HepG2 (cell line): Measurements from ENCODE around the gene VSIG8. TPM values are rescaled to one million over a fixed set of nuclear protein-coding genes. Genes with fewer than 3 reads are reported as not detected.

Source experiments
- ATAC-seq: fragments of 200-7000 bp; cut with Tn5 transposase; 3 replicates; pipeline ENCODE4 v1.9.1; 2020; ENCODE audit warnings: mild to moderate bottlenecking, moderate library complexity
- BruUV-seq: library from RNA; stranded (reverse); fragments of 400-500 nt; replicated peaks from 2 replicates; lab custom pipeline; 2021; lab: Mats Ljungman, UMichigan
- CTCF ChIA-PET: fragments of 300-600 bp; formaldehyde crosslinking; extraction: SDS; loops from one replicate; lab custom pipeline; 2021; ENCODE audit warnings: low total read pairs, inconsistent platforms, low intra/inter-chr PET ratio; lab: Yijun Ruan, JAX
- POLR2A ChIA-PET: fragments of 350-600 bp; sonication (Branson Sonifier 250); formaldehyde crosslinking; loops from one replicate; lab custom pipeline; 2020; ENCODE audit warnings: antibody characterized with exemption, inconsistent platforms; lab: Yijun Ruan, JAX
- DNase-seq: peaks from one replicate; pipeline ENCODE4 v3.0.0-alpha.2; 2015; ENCODE audit warnings: low spot score
- FAIRE-seq: peaks from 3 replicates; lab custom pipeline; 2011; peaks lifted over from hg19 to GRCh38; lab: Jason Lieb, UNC
- H2AFZ ChIP-seq: one replicate; pipeline ENCODE4 v1.6.1; 2011; ENCODE audit warnings: low read length, inconsistent platforms
- H3K27ac ChIP-seq: fragments of 300-600 bp; 3 replicates; pipeline ENCODE4 v1.8.0; 2011; ENCODE audit warnings: mixed run types, mild to moderate bottlenecking, mixed read lengths, low read length, inconsistent platforms; ENCODE audit not compliant: insufficient read depth; ENCODE audit errors: extremely low read length
- H3K27me3 ChIP-seq, 2 experiments: fragments of 200-600 bp in 1 of 2; 2 replicates in 1 of 2; 3 replicates in 1 of 2; pipeline versions ENCODE4 v1.6.0 to v1.8.0; 2011; ENCODE audit warnings: low read length in 2 of 2, mild to moderate bottlenecking in 2 of 2, moderate library complexity in 2 of 2, inconsistent platforms in 1 of 2; ENCODE audit not compliant: insufficient read depth in 2 of 2, control insufficient read depth in 1 of 2
- H3K36me3 ChIP-seq, 2 experiments: fragments of 200-600 bp in 1 of 2; replicated peaks in 1 of 2; 2 replicates in 1 of 2; 3 replicates in 1 of 2; pipeline versions ENCODE4 v1.5.1 to v1.8.0; 2011; ENCODE audit warnings: low read length in 2 of 2, inconsistent platforms in 1 of 2; ENCODE audit not compliant: insufficient read depth in 2 of 2, control insufficient read depth in 1 of 2
- H3K4me1 ChIP-seq: 2 replicates; pipeline ENCODE4 v1.5.1; 2012; ENCODE audit warnings: low read length, inconsistent platforms; ENCODE audit not compliant: insufficient read depth
- H3K4me2 ChIP-seq: 2 replicates; pipeline ENCODE4 v1.6.0; 2011; ENCODE audit warnings: low read depth, low read length, inconsistent platforms
- H3K4me3 ChIP-seq, 3 experiments: fragments of 200-600 bp in 1 of 3; sonication (generic), shearing (Covaris generic) in 1 of 3; replicated peaks in 1 of 3; 2 replicates each; pipeline ENCODE4 v1.5.1; 2011 to 2016; ENCODE audit warnings: low read length in 3 of 3, inconsistent platforms in 2 of 3, low read depth in 2 of 3, mild to moderate bottlenecking in 2 of 3, control low read depth in 1 of 3, mixed read lengths in 1 of 3; ENCODE audit not compliant: insufficient read depth in 1 of 3
- H3K79me2 ChIP-seq: one replicate; pipeline ENCODE4 v1.6.1; 2011; ENCODE audit warnings: low read length, inconsistent platforms; ENCODE audit not compliant: insufficient read depth
- H3K9ac ChIP-seq: 2 replicates; pipeline ENCODE4 v1.6.0; 2011; ENCODE audit warnings: mild to moderate bottlenecking, low read depth, low read length, inconsistent platforms; ENCODE audit not compliant: insufficient read depth
- H3K9me3 ChIP-seq: 2 replicates; pipeline ENCODE4 v1.5.1; 2012; ENCODE audit warnings: mild to moderate bottlenecking, low read length
- H4K20me1 ChIP-seq: 2 replicates; pipeline ENCODE4 v1.6.0; 2011; ENCODE audit warnings: inconsistent platforms, mild to moderate bottlenecking, low read length, moderate library complexity; ENCODE audit not compliant: insufficient read depth
- MTA3 ChIP-seq: sonication (generic); formaldehyde crosslinking; IDR thresholded peaks from 2 replicates; pipeline ENCODE4 v1.4.0; 2020; ENCODE audit warnings: missing genetic modification reagents
- NCOA5 ChIP-seq: sonication (generic); formaldehyde crosslinking; IDR thresholded peaks from 2 replicates; pipeline ENCODE4 v1.4.0; 2020; ENCODE audit warnings: missing genetic modification reagents
- ZNF18 ChIP-seq: sonication (generic); formaldehyde crosslinking; IDR thresholded peaks from 2 replicates; pipeline ENCODE4 v1.8.0; 2022; ENCODE audit warnings: mild to moderate bottlenecking, missing genetic modification reagents; ENCODE audit not compliant: insufficient replicate concordance
- ZNF652 ChIP-seq: IDR thresholded peaks from 2 replicates; pipeline ENCODE4 v1.6.1; 2016; ENCODE audit warnings: low read depth, borderline replicate concordance
- WGBS: methylation state at CpG from one replicate; pipeline ENCODE4 v1.1.6; 2017; ENCODE audit warnings: low lambda C conversion rate; 5-methylcytosine and 5-hydroxymethylcytosine counted together
- in situ Hi-C: cut with HindIII; loops from 2 replicates; pipeline ENCODE4 v1.10.0; 2017; ENCODE audit warnings: low pct_unique_long_range_greater_than_20kb; ENCODE audit not compliant: extremely low pct_ligation_motif_present
- intact Hi-C: fragments of 100-400 bp; cut with micrococcal nuclease; formaldehyde crosslinking; loops from one replicate; pipeline ENCODE4 v1.10.0; 2022; ENCODE audit not compliant: unreplicated experiment
- polyA plus RNA-seq, 8 experiments: library from polyadenylated mRNA; depleted of rRNA in 3 of 8; stranded (reverse) in 7 of 8; unstranded in 1 of 8; fragments of >200 nt; fragmentation: Illumina TruSeq in 4 of 8; extraction: Trizol in 4 of 8; gene quantifications; 2 replicates each; pipeline versions ENCODE4 v1.2.1 to v1.2.3, GENCODE V29; 2011 to 2016; ENCODE audit warnings: low read depth in 4 of 8, missing spikeins in 1 of 8, mixed read lengths in 1 of 8; ENCODE audit not compliant: insufficient read depth in 1 of 8
- total RNA-seq, 5 experiments: library from RNA; depleted of rRNA; stranded (reverse); fragments of >200 nt; fragmentation: Illumina TruSeq; extraction: Trizol; gene quantifications; 2 replicates each; pipeline ENCODE4 v1.2.3, GENCODE V29; 2016; ENCODE audit warnings: low read depth in 1 of 5
- TF ChIP-seq, protein P1 (sequence below): sonication (generic); formaldehyde crosslinking; IDR thresholded peaks from one replicate; pipeline ENCODE4 v1.5.1; 2020; ENCODE audit warnings: mild to moderate bottlenecking, missing genetic modification reagents; ENCODE audit errors: not compliant biosample characterization
- TF ChIP-seq, protein P2 (sequence below): sonication (generic); formaldehyde crosslinking; IDR thresholded peaks from 2 replicates; pipeline ENCODE4 v1.5.1; 2020; ENCODE audit warnings: mild to moderate bottlenecking, moderate library complexity, missing genetic modification reagents

The VSIG8 gene
- total and polyA plus RNA-seq, 2 of the 13 experiments (the other 11 are each of a cell fraction or from before 2014, with no cell fraction given), result not detected

DNA sequence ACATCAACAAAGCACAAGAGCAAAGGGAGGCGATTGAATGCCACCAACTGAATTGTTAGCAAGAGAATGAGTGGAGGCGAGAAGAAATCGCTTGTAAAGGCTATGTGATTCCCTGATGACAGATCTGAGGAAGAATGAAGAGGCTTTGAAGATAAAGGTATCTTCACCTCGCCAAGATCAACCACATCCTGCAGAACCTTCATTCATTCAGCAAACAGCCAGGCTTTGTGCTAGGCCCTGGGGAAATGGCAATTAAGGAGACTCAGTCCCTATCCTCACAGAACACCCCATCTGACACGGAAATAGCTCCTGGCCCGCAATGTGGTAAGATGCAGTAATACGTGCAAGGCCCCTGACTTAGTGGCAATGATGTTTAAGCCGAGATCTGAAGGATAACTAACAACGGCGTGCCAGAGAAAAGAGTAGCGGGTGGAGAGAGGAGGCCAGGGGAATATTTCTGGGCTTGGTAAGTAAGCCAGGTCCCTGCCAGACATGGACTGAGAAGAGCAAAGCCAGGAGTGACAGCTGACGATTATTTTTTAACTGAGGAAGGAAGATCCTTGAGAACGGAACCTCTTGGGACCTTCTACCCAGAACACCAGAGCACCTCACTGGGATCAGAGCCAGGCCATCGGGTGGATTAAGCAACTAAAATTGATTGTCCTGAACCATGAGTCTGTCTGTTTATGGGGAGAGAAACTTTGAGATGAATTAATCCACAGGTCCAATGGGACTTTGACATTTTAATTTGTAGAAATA is 4.6 kb upstream of the VSIG8 start:
- ChIA-PET POLR2A (no interaction called here), CTCF (no interaction called here)
- Histone ChIP-seq H3K9me3 (no peaks in the 10 kb centered on the region), H2AFZ (no peak overlapping the region), H3K9ac (no peak overlapping the region), H3K4me3 (no peak overlapping the region), H3K79me2 (no peaks in the 10 kb centered on the region), H3K27ac (no peak overlapping the region), H3K4me2 (no peak overlapping the region), H4K20me1 (no peaks in the 10 kb centered on the region), H3K36me3 (no peaks in the 10 kb centered on the region), H3K4me1 (no peaks in the 10 kb centered on the region), H3K27me3 (peaks cover 7 to 13% of the 10 kb centered on the region in 2 experiments; a peak in 3 of 5 replicates)
- in situ Hi-C loops (no loop called here), intact Hi-C loops (no loop called here)
- no peak for DNase-seq
- TF ChIP-seq ZNF652, result no peak
- no peak for TF ChIP-seq MTA3 (CRISPR knock-in tag)
- no peak for TF ChIP-seq NCOA5
- TF ChIP-seq, protein P1, sequence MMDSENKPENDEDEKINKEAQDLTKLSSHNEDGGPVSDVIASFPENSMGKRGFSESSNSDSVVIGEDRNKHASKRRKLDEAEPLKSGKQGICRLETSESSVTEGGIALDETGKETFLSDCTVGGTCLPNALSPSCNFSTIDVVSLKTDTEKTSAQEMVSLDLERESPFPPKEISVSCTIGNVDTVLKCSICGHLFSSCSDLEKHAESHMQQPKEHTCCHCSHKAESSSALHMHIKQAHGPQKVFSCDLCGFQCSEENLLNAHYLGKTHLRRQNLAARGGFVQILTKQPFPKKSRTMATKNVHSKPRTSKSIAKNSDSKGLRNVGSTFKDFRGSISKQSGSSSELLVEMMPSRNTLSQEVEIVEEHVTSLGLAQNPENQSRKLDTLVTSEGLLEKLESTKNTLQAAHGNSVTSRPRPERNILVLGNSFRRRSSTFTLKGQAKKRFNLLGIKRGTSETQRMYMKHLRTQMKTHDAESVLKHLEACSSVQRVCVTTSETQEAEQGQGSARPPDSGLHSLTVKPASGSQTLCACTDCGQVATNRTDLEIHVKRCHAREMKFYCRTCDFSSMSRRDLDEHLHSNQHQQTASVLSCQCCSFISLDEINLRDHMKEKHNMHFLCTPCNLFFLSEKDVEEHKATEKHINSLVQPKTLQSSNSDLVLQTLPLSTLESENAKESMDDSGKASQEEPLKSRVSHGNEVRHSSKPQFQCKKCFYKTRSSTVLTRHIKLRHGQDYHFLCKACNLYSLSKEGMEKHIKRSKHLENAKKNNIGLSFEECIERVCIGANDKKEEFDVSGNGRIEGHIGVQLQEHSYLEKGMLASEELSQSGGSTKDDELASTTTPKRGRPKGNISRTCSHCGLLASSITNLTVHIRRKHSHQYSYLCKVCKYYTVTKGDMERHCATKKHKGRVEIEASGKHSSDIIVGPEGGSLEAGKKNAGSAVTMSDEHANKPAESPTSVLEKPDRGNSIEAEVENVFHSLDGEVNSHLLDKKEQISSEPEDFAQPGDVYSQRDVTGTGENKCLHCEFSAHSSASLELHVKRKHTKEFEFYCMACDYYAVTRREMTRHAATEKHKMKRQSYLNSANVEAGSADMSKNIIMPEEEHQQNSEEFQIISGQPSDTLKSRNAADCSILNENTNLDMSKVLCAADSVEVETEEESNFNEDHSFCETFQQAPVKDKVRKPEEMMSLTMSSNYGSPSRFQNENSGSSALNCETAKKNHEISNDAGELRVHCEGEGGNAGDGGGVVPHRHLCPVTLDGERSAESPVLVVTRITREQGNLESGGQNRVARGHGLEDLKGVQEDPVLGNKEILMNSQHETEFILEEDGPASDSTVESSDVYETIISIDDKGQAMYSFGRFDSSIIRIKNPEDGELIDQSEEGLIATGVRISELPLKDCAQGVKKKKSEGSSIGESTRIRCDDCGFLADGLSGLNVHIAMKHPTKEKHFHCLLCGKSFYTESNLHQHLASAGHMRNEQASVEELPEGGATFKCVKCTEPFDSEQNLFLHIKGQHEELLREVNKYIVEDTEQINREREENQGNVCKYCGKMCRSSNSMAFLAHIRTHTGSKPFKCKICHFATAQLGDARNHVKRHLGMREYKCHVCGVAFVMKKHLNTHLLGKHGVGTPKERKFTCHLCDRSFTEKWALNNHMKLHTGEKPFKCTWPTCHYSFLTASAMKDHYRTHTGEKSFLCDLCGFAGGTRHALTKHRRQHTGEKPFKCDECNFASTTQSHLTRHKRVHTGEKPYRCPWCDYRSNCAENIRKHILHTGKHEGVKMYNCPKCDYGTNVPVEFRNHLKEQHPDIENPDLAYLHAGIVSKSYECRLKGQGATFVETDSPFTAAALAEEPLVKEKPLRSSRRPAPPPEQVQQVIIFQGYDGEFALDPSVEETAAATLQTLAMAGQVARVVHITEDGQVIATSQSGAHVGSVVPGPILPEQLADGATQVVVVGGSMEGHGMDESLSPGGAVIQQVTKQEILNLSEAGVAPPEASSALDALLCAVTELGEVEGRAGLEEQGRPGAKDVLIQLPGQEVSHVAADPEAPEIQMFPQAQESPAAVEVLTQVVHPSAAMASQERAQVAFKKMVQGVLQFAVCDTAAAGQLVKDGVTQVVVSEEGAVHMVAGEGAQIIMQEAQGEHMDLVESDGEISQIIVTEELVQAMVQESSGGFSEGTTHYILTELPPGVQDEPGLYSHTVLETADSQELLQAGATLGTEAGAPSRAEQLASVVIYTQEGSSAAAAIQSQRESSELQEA (CRISPR knock-in tag), result no peak
- TF ChIP-seq ZNF18 (CRISPR knock-in tag), result no peak
- TF ChIP-seq, protein P2, sequence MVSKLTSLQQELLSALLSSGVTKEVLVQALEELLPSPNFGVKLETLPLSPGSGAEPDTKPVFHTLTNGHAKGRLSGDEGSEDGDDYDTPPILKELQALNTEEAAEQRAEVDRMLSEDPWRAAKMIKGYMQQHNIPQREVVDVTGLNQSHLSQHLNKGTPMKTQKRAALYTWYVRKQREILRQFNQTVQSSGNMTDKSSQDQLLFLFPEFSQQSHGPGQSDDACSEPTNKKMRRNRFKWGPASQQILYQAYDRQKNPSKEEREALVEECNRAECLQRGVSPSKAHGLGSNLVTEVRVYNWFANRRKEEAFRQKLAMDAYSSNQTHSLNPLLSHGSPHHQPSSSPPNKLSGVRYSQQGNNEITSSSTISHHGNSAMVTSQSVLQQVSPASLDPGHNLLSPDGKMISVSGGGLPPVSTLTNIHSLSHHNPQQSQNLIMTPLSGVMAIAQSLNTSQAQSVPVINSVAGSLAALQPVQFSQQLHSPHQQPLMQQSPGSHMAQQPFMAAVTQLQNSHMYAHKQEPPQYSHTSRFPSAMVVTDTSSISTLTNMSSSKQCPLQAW (CRISPR knock-in tag), result no peak
- no TSS peak for BruUV-seq
- no peak for ATAC-seq
- WGBS, result 42% methylated on average over 14 of the region's 14 CpGs
- no peak for FAIRE-seq
